HEK293 (cell line): ENCODE results near the gene HHLA2.

Experiments used
- CTCF ChIA-PET: fragments of 350-600 bp; formaldehyde crosslinking; extraction: SDS; loops from one replicate; lab custom pipeline; 2021; ENCODE audit warnings: antibody characterized with exemption; lab: Yijun Ruan, JAX
- POLR2A ChIA-PET: fragments of 300-600 bp; formaldehyde crosslinking; extraction: SDS; loops from one replicate; lab custom pipeline; 2020; ENCODE audit warnings: antibody characterized with exemption, inconsistent platforms; lab: Yijun Ruan, JAX
- H3K27ac ChIP-seq: fragments of 200-500 bp; sonication (Bioruptor generic); 2 replicates; pipeline ENCODE4 v1.5.1; 2014; ENCODE audit warnings: low read depth, low read length, control low read depth, inconsistent platforms; ENCODE audit errors: extremely low read depth
- H3K36me3 ChIP-seq, 2 experiments: fragments of 200-500 bp in 1 of 2; sonication (Bioruptor generic) in 1 of 2; 1 replicate in 1 of 2; 2 replicates in 1 of 2; pipeline ENCODE4 v1.5.1; 2014 to 2017; ENCODE audit warnings: inconsistent platforms in 2 of 2, low read length in 2 of 2; ENCODE audit not compliant: control insufficient read depth in 2 of 2, insufficient read depth in 1 of 2
- H3K4me1 ChIP-seq: fragments of 200-500 bp; sonication (Bioruptor generic); 2 replicates; pipeline ENCODE4 v1.5.1; 2014; ENCODE audit warnings: mild to moderate bottlenecking, low read length, inconsistent platforms; ENCODE audit not compliant: control insufficient read depth, insufficient read depth
- H3K4me3 ChIP-seq: 2 replicates; pipeline ENCODE4 v1.5.1; 2011; ENCODE audit warnings: low read depth, mild to moderate bottlenecking, control low read depth, low read length, moderate library complexity
- H3K9me3 ChIP-seq: fragments of 200-500 bp; sonication (Bioruptor generic); 2 replicates; pipeline ENCODE4 v1.5.1; 2014; ENCODE audit warnings: low read depth, low read length, inconsistent platforms; ENCODE audit not compliant: control insufficient read depth, insufficient read depth
- AEBP2 ChIP-seq: fragments of 450-650 bp; formaldehyde crosslinking; IDR thresholded peaks from 2 replicates; pipeline ENCODE4 v1.5.1; 2016; ENCODE audit warnings: missing biosample characterization, missing genetic modification characterization, borderline replicate concordance
- ELK4 ChIP-seq: IDR thresholded peaks from 2 replicates; pipeline ENCODE4 v1.6.1; 2011; ENCODE audit warnings: mild to moderate bottlenecking, low read depth, low read length, borderline replicate concordance
- GFI1B ChIP-seq: fragments of 450-650 bp; formaldehyde crosslinking; IDR thresholded peaks from 2 replicates; pipeline ENCODE4 v1.5.1; 2016; ENCODE audit warnings: missing biosample characterization, missing genetic modification characterization
- KLF7 ChIP-seq: fragments of 450-650 bp; formaldehyde crosslinking; IDR thresholded peaks from 2 replicates; pipeline ENCODE4 v1.5.1; 2016; ENCODE audit warnings: missing biosample characterization, missing genetic modification characterization, borderline replicate concordance
- PATZ1 ChIP-seq: fragments of 450-650 bp; formaldehyde crosslinking; IDR thresholded peaks from 2 replicates; pipeline ENCODE4 v1.5.1; 2016; ENCODE audit warnings: missing biosample characterization, missing genetic modification characterization
- PRDM2 ChIP-seq: fragments of 450-650 bp; formaldehyde crosslinking; IDR thresholded peaks from 2 replicates; pipeline ENCODE4 v1.5.1; 2016; ENCODE audit warnings: missing biosample characterization, missing genetic modification characterization, borderline replicate concordance
- SP7 ChIP-seq: fragments of 450-650 bp; formaldehyde crosslinking; IDR thresholded peaks from 2 replicates; pipeline ENCODE4 v1.5.1; 2016; ENCODE audit warnings: missing biosample characterization, missing genetic modification characterization
- ZFP69B ChIP-seq: fragments of 450-650 bp; formaldehyde crosslinking; IDR thresholded peaks from 2 replicates; pipeline ENCODE4 v1.5.1; 2016; ENCODE audit warnings: missing biosample characterization, missing genetic modification characterization
- ZNF391 ChIP-seq: fragments of 450-650 bp; formaldehyde crosslinking; IDR thresholded peaks from 2 replicates; pipeline ENCODE4 v1.5.1; 2016; ENCODE audit warnings: low read depth, missing biosample characterization, missing genetic modification characterization, borderline replicate concordance
- ZNF513 ChIP-seq: fragments of 450-650 bp; IDR thresholded peaks from 2 replicates; pipeline ENCODE4 v1.5.1; 2018; ENCODE audit warnings: missing biosample characterization, missing genetic modification characterization
- ZNF623 ChIP-seq: fragments of 450-650 bp; formaldehyde crosslinking; IDR thresholded peaks from 2 replicates; pipeline ENCODE4 v1.5.1; 2016; ENCODE audit warnings: missing biosample characterization, missing genetic modification characterization
- ZNF707 ChIP-seq: fragments of 450-650 bp; formaldehyde crosslinking; IDR thresholded peaks from 2 replicates; pipeline ENCODE4 v1.5.1; 2016; ENCODE audit warnings: missing biosample characterization, missing genetic modification characterization
- ZNF837 ChIP-seq: fragments of 450-650 bp; formaldehyde crosslinking; IDR thresholded peaks from 2 replicates; pipeline ENCODE4 v1.5.1; 2016; ENCODE audit warnings: missing biosample characterization, missing genetic modification characterization
- ZSCAN18 ChIP-seq: fragments of 450-650 bp; formaldehyde crosslinking; IDR thresholded peaks from 2 replicates; pipeline ENCODE4 v1.5.1; 2016; ENCODE audit warnings: missing biosample characterization, missing genetic modification characterization
- ZSCAN23 ChIP-seq: fragments of 450-650 bp; formaldehyde crosslinking; IDR thresholded peaks from 2 replicates; pipeline ENCODE4 v1.5.1; 2016; ENCODE audit warnings: missing biosample characterization, missing genetic modification characterization
- ZSCAN4 ChIP-seq: fragments of 450-650 bp; formaldehyde crosslinking; IDR thresholded peaks from 2 replicates; pipeline ENCODE4 v1.5.1; 2017; ENCODE audit warnings: missing biosample characterization, missing genetic modification characterization

HHLA2 gene

GRCh38 chr3:108338901-108339545, 42.7 kb downstream of the HHLA2 start (continued):
- TF ChIP-seq ELK4 (no peak), ZNF837 (tag by site-specific recombination) (no peak), GFI1B (tag by site-specific recombination) (no peak), ZNF391 (tag by site-specific recombination) (no peak), PATZ1 (no peak), PRDM2 (no peak)

- H3K9me3 ChIP-seq: no peaks in the 10 kb centered on the region
- ChIA-PET CTCF (no interaction called here), POLR2A (no interaction called here)
- H3K27ac ChIP-seq: no peak overlapping the region
- H3K4me1 ChIP-seq: no peaks in the 10 kb centered on the region
- H3K4me3 ChIP-seq: no peak overlapping the region
- no peaks in the 10 kb centered on the region for H3K36me3 ChIP-seq
- TF ChIP-seq ZNF513 (no peak), ZSCAN18 (tag by site-specific recombination) (no peak), ZSCAN23 (tag by site-specific recombination) (no peak), KLF7 (tag by site-specific recombination) (no peak), ZFP69B (tag by site-specific recombination) (no peak), ZNF623 (tag by site-specific recombination) (no peak), ZSCAN4 (tag by site-specific recombination) (no peak), AEBP2 (tag by site-specific recombination) (no peak), ZNF707 (tag by site-specific recombination) (no peak), SP7 (tag by site-specific recombination) (no peak)
Observed at GRCh38 chr3:108341911-108342310, 45.6 kb downstream of the HHLA2 start.
